HG02840 (cell line): ENCODE results near the gene PAX5.

ENCODE experiments used
- ATAC-seq: cut with Tn5 transposase; IDR thresholded peaks from one replicate; pipeline ENCODE4 v1.9.1; 2021; ENCODE audit warnings: mild to moderate bottlenecking, moderate library complexity, moderate number of reproducible peaks; ENCODE audit not compliant: unreplicated experiment, low FRiP score

The PAX5 gene

GRCh38 chr9:36991516-36992134, 42.4 kb downstream of the PAX5 start:
- ATAC-seq = no peak

GRCh38 chr9:36988848-36989247, 45.2 kb downstream of the PAX5 start:
- ATAC-seq = no peak

GRCh38 chr9:36987891-36988290, 46.2 kb downstream of the PAX5 start:
- ATAC-seq = no peak

- ATAC-seq = no peak
Observed at GRCh38 chr9:36987409-36987808, 46.7 kb downstream of the PAX5 start.

GRCh38 chr9:36986468-36987408, 47.3 kb downstream of the PAX5 start:
- ATAC-seq = no peak

- no peak for ATAC-seq
Observed at GRCh38 chr9:36985769-36986467, 48.1 kb downstream of the PAX5 start.

- no peak for ATAC-seq
Observed at GRCh38 chr9:36985061-36985768, 48.9 kb downstream of the PAX5 start.

GRCh38 chr9:36980148-36980974, 53.7 kb downstream of the PAX5 start:
- ATAC-seq = no peak

GRCh38 chr9:36976371-36977030, 57.6 kb downstream of the PAX5 start:
- ATAC-seq = no peak

GRCh38 chr9:36974731-36975130, 59.3 kb downstream of the PAX5 start:
- ATAC-seq = no peak

- ATAC-seq = no peak
Observed at GRCh38 chr9:36971935-36972488, 62.1 kb downstream of the PAX5 start.

- no peak for ATAC-seq
Observed at GRCh38 chr9:36970007-36970888, 63.8 kb downstream of the PAX5 start.

- ATAC-seq = no peak
Observed at GRCh38 chr9:36969216-36969771, 64.8 kb downstream of the PAX5 start.

GRCh38 chr9:36968574-36969215, 65.4 kb downstream of the PAX5 start:
- ATAC-seq = no peak

GRCh38 chr9:36967997-36968396, 66.1 kb downstream of the PAX5 start:
- no peak for ATAC-seq

GRCh38 chr9:36966371-36967097, 67.5 kb downstream of the PAX5 start:
- ATAC-seq = no peak

- ATAC-seq = no peak
Observed at GRCh38 chr9:36964791-36965190, 69.3 kb downstream of the PAX5 start.
